Airway epithelial cell (primary cell): ENCODE data around the gene BCAS4. TPM values are rescaled to one million over a fixed set of nuclear protein-coding genes. Genes with fewer than 3 reads are reported as not detected.

Experiments used
- total RNA-seq: library from RNA; depleted of rRNA; stranded (reverse); fragments of >200 nt; gene quantifications from 2 replicates; pipeline ENCODE4 v1.2.3, GENCODE V29; 2015

Gene BCAS4, protein sequence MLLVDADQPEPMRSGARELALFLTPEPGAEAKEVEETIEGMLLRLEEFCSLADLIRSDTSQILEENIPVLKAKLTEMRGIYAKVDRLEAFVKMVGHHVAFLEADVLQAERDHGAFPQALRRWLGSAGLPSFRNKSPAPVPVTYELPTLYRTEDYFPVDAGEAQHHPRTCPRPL
- 12.8 and 20.3 TPM in 2 replicates for total RNA-seq

DNA sequence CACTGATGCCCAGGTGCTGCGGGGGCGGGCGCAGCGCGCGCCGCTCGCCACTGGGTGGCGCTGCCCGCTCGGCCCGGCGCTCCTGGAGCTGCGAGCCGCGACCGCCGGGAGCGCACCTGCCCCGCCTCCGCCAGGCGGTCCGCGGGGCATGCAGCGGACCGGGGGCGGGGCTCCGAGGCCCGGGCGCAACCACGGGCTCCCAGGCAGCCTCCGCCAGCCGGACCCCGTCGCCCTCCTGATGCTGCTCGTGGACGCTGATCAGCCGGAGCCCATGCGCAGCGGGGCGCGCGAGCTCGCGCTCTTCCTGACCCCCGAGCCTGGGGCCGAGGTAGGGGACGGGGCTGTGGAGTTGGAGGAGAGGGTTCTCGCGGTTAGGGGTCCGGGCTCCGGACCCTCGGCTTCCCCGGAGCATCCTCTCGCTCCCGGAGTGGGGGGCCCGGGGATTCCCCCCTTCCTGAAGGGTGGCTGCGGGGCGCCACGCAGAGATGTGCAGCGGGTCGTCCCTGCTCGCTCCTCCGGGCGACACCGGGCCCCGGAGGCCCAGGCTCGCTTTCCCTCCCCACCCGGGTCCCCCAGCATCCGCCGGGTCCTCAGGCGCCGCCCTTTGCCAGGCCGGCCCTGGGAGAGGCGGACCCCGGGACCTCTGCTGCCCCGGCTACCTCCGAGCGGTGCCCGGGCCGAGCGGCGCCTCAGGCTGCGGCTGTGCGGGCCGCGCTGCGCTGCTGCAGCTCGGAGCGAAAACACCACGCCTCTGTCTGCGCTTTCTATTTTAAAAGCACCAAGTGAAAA, at the start of gene BCAS4:
BCAS4 (plus strand) TSS at position 216 of the 789 bp plus-strand sequence; CDS start at position 239, 23 bp downstream.

Other genes starting within 250 kb of the BCAS4 start
- 0.05 and 0.56 TPM in 2 replicates for gene RIPOR3, start 103.5 kb upstream of the BCAS4 start, total RNA-seq
- 2.0 and 4.3 TPM in 2 replicates for gene PARD6B, start 63.5 kb upstream of the BCAS4 start, total RNA-seq
- gene ADNP, start 136.4 kb downstream of the BCAS4 start, total RNA-seq: 20.0 and 27.2 TPM in 2 replicates
- 68.6 and 69.6 TPM in 2 replicates for gene DPM1, start 163.5 kb downstream of the BCAS4 start, total RNA-seq
- 7.1 and 9.0 TPM in 2 replicates for gene MOCS3, start 163.8 kb downstream of the BCAS4 start, total RNA-seq
- 23.8 and 24.0 TPM in 2 replicates for gene KCNG1, start 228.0 kb downstream of the BCAS4 start, total RNA-seq